Activated T-helper 2 cell treated with anti-CD3 and anti-CD28 coated beads, Interferon-gamma antibody, Interleukin-2, Interleukin-4, amounts not matched to agents 10 μg/mL and 5 μg/mL and 100 μg/mL, durations not matched to agents 14 hours and 24 hours and 36 hours (primary cell): Measurements from ENCODE around the gene EPB42. TPM values are rescaled to one million over a fixed set of nuclear protein-coding genes. Genes with fewer than 3 reads are reported as not detected.

ENCODE experiments used
- DNase-seq: peaks from one replicate; pipeline ENCODE4 v3.0.0; 2021; ENCODE audit warnings: low spot score
- H3K27ac Mint-ChIP-seq: one replicate; pipeline ENCODE4 v1.8.0; 2021; ENCODE audit warnings: mixed read lengths
- H3K27me3 Mint-ChIP-seq: one replicate; pipeline ENCODE4 v1.8.0; 2021; ENCODE audit warnings: low read depth, mixed read lengths
- H3K36me3 Mint-ChIP-seq: one replicate; pipeline ENCODE4 v1.8.0; 2021; ENCODE audit warnings: low read depth, mixed read lengths
- H3K4me1 Mint-ChIP-seq: one replicate; pipeline ENCODE4 v1.8.0; 2021; ENCODE audit warnings: low read depth, mixed read lengths
- H3K4me3 Mint-ChIP-seq: one replicate; pipeline ENCODE4 v1.8.0; 2021; ENCODE audit warnings: low read depth, mild to moderate bottlenecking, moderate library complexity, mixed read lengths
- H3K9me3 Mint-ChIP-seq: one replicate; pipeline ENCODE4 v1.8.0; 2021; ENCODE audit warnings: mixed read lengths
- intact Hi-C: fragments of 100-400 bp; cut with micrococcal nuclease; formaldehyde crosslinking; loops from one replicate; pipeline ENCODE4 v1.15.1; 2023
- total RNA-seq: library from RNA; stranded (reverse); gene quantifications from 2 replicates; pipeline ENCODE4 v1.2.3, GENCODE V29; 2022

Gene EPB42
- total RNA-seq, 1 donor from 2014 or later = not detected

GRCh38 chr15:43214592-43215295 is 6.1 kb downstream of the EPB42 start:
- H3K27me3 Mint-ChIP-seq = peaks cover 1% of the 10 kb centered on the region
- H3K27ac Mint-ChIP-seq = no peak overlapping the region
- H3K4me3 Mint-ChIP-seq = no peak overlapping the region
- no peak for DNase-seq
- H3K4me1 Mint-ChIP-seq = no peaks in the 10 kb centered on the region
- H3K36me3 Mint-ChIP-seq = no peaks in the 10 kb centered on the region
- H3K9me3 Mint-ChIP-seq = peaks cover 4% of the 10 kb centered on the region
- intact Hi-C loops = no loop called here

- H3K27me3 Mint-ChIP-seq = peaks cover 1% of the 10 kb centered on the region
- DNase-seq = no peak
- peaks cover 4% of the 10 kb centered on the region for H3K9me3 Mint-ChIP-seq
- no peak overlapping the region for H3K27ac Mint-ChIP-seq
- H3K4me3 Mint-ChIP-seq = no peak overlapping the region
- intact Hi-C loops = no loop called here
- H3K4me1 Mint-ChIP-seq = no peaks in the 10 kb centered on the region
- H3K36me3 Mint-ChIP-seq = no peaks in the 10 kb centered on the region
These were observed 6.6 kb downstream of the EPB42 start for GRCh38 chr15:43214169-43214568.

GRCh38 chr15:43213466-43213865 is 7.4 kb downstream of the EPB42 start:
- Mint-ChIP-seq H3K36me3 (no peaks in the 10 kb centered on the region), H3K27ac (no peak overlapping the region), H3K4me3 (no peak overlapping the region), H3K4me1 (no peaks in the 10 kb centered on the region), H3K9me3 (peaks cover 4% of the 10 kb centered on the region), H3K27me3 (peaks cover 7% of the 10 kb centered on the region)
- intact Hi-C loops = no loop called here
- no peak for DNase-seq

GRCh38 chr15:43212951-43213350 is 7.9 kb downstream of the EPB42 start:
- Mint-ChIP-seq H3K36me3 (no peaks in the 10 kb centered on the region), H3K4me1 (no peaks in the 10 kb centered on the region), H3K27me3 (peaks cover 9% of the 10 kb centered on the region), H3K9me3 (peaks cover 4% of the 10 kb centered on the region), H3K4me3 (no peak overlapping the region), H3K27ac (no peak overlapping the region)
- intact Hi-C loops = no loop called here
- DNase-seq = no peak

GRCh38 chr15:43212299-43212698 is 8.5 kb downstream of the EPB42 start:
- Mint-ChIP-seq H3K27me3 (peaks cover 9% of the 10 kb centered on the region), H3K4me1 (no peaks in the 10 kb centered on the region), H3K9me3 (peaks cover 4% of the 10 kb centered on the region), H3K27ac (no peak overlapping the region), H3K36me3 (no peaks in the 10 kb centered on the region), H3K4me3 (no peak overlapping the region)
- intact Hi-C loops = no loop called here
- no peak for DNase-seq

GRCh38 chr15:43211224-43211735 is 9.5 kb downstream of the EPB42 start:
- H3K36me3 Mint-ChIP-seq = no peaks in the 10 kb centered on the region
- H3K27me3 Mint-ChIP-seq = peaks cover 9% of the 10 kb centered on the region
- intact Hi-C loops = no loop called here
- no peaks in the 10 kb centered on the region for H3K9me3 Mint-ChIP-seq
- no peak overlapping the region for H3K4me3 Mint-ChIP-seq
- H3K27ac Mint-ChIP-seq = no peak overlapping the region
- DNase-seq = no peak
- no peaks in the 10 kb centered on the region for H3K4me1 Mint-ChIP-seq

- Mint-ChIP-seq H3K36me3 (no peaks in the 10 kb centered on the region), H3K4me1 (no peaks in the 10 kb centered on the region), H3K27ac (no peak overlapping the region), H3K27me3 (peaks cover 12% of the 10 kb centered on the region), H3K4me3 (no peak overlapping the region), H3K9me3 (no peaks in the 10 kb centered on the region)
- intact Hi-C loops = no loop called here
- DNase-seq = no peak
These were observed 10.0 kb downstream of the EPB42 start for GRCh38 chr15:43210807-43211206.

GRCh38 chr15:43210172-43210745 is 10.6 kb downstream of the EPB42 start:
- intact Hi-C loops = no loop called here
- no peak for DNase-seq
- Mint-ChIP-seq H3K36me3 (no peaks in the 10 kb centered on the region), H3K27me3 (peaks cover 14% of the 10 kb centered on the region), H3K4me1 (no peaks in the 10 kb centered on the region), H3K27ac (no peak overlapping the region), H3K4me3 (no peak overlapping the region), H3K9me3 (no peaks in the 10 kb centered on the region)

GRCh38 chr15:43209059-43209824 is 11.6 kb downstream of the EPB42 start:
- Mint-ChIP-seq H3K9me3 (no peaks in the 10 kb centered on the region), H3K36me3 (no peaks in the 10 kb centered on the region), H3K27me3 (peaks cover 16% of the 10 kb centered on the region), H3K27ac (no peak overlapping the region), H3K4me3 (no peak overlapping the region), H3K4me1 (peaks cover 3% of the 10 kb centered on the region)
- intact Hi-C loops = no loop called here
- no peak for DNase-seq

GRCh38 chr15:43208052-43209002 is 12.5 kb downstream of the EPB42 start:
- no peaks in the 10 kb centered on the region for H3K36me3 Mint-ChIP-seq

GRCh38 chr15:43207024-43207423 is 13.8 kb downstream of the EPB42 start:
- Mint-ChIP-seq H3K9me3 (no peaks in the 10 kb centered on the region), H3K27ac (no peak overlapping the region), H3K4me3 (no peak overlapping the region), H3K36me3 (no peaks in the 10 kb centered on the region), H3K27me3 (peaks cover 17% of the 10 kb centered on the region), H3K4me1 (peaks cover 4% of the 10 kb centered on the region)
- intact Hi-C loops = no loop called here
- DNase-seq = no peak

More at GRCh38 chr15:43208052-43209002, 12.5 kb downstream of the EPB42 start:
- peaks cover 17% of the 10 kb centered on the region for H3K27me3 Mint-ChIP-seq
- intact Hi-C loops = no loop called here
- DNase-seq = no peak
- H3K9me3 Mint-ChIP-seq = no peaks in the 10 kb centered on the region
- no peak overlapping the region for H3K27ac Mint-ChIP-seq
- peaks cover 4% of the 10 kb centered on the region for H3K4me1 Mint-ChIP-seq
- H3K4me3 Mint-ChIP-seq = no peak overlapping the region

GRCh38 chr15:43206054-43206453 is 14.8 kb downstream of the EPB42 start:
- Mint-ChIP-seq H3K9me3 (no peaks in the 10 kb centered on the region), H3K36me3 (no peaks in the 10 kb centered on the region), H3K4me3 (no peak overlapping the region), H3K27me3 (peaks cover 17% of the 10 kb centered on the region), H3K27ac (no peak overlapping the region), H3K4me1 (peaks cover 4% of the 10 kb centered on the region)
- intact Hi-C loops = no loop called here
- no peak for DNase-seq
